HG02763 (cell line): ENCODE data around the gene PALM2AKAP2.

Experiments used
- ATAC-seq: cut with Tn5 transposase; IDR thresholded peaks from one replicate; pipeline ENCODE4 v1.9.1; 2021; ENCODE audit warnings: mild to moderate bottlenecking, moderate library complexity; ENCODE audit not compliant: unreplicated experiment

Gene PALM2AKAP2

GRCh38 chr9:109779711-109780452 lies at the start of gene PALM2AKAP2:
Gene PALM2AKAP2 (plus strand): TSS chr9:109780198. CDS start chr9:109780489, 291 bp downstream.
- no peak for ATAC-seq

- no peak for ATAC-seq
Observed at GRCh38 chr9:109730228-109730627, 49.8 kb upstream of the PALM2AKAP2 start.

GRCh38 chr9:109733690-109734089 lies 46.3 kb upstream of the PALM2AKAP2 start:
- ATAC-seq, result no peak

GRCh38 chr9:109734814-109735213 lies 45.2 kb upstream of the PALM2AKAP2 start:
- no peak for ATAC-seq

GRCh38 chr9:109735801-109736200 lies 44.2 kb upstream of the PALM2AKAP2 start:
- no peak for ATAC-seq

GRCh38 chr9:109737295-109737694 lies 42.7 kb upstream of the PALM2AKAP2 start:
- ATAC-seq, result no peak

GRCh38 chr9:109739760-109740159 lies 40.2 kb upstream of the PALM2AKAP2 start:
- ATAC-seq, result no peak

- no peak for ATAC-seq
Observed at GRCh38 chr9:109742776-109743348, 37.1 kb upstream of the PALM2AKAP2 start.

- no peak for ATAC-seq
Observed at GRCh38 chr9:109743696-109744095, 36.3 kb upstream of the PALM2AKAP2 start.

- ATAC-seq, result no peak
Observed at GRCh38 chr9:109745335-109746283, 34.4 kb upstream of the PALM2AKAP2 start.

GRCh38 chr9:109751253-109751652 lies 28.7 kb upstream of the PALM2AKAP2 start:
- no peak for ATAC-seq

- ATAC-seq, result no peak
Observed at GRCh38 chr9:109753308-109753707, 26.7 kb upstream of the PALM2AKAP2 start.

GRCh38 chr9:109755040-109755439 lies 25.0 kb upstream of the PALM2AKAP2 start:
- no peak for ATAC-seq

GRCh38 chr9:109759589-109759988 lies 20.4 kb upstream of the PALM2AKAP2 start:
- ATAC-seq, result no peak

- ATAC-seq, result no peak
Observed at GRCh38 chr9:109765278-109765677, 14.7 kb upstream of the PALM2AKAP2 start.

- no peak for ATAC-seq
Observed at GRCh38 chr9:109765830-109766229, 14.2 kb upstream of the PALM2AKAP2 start.

GRCh38 chr9:109766351-109766750 lies 13.6 kb upstream of the PALM2AKAP2 start:
- no peak for ATAC-seq

- ATAC-seq, result no peak
Observed at GRCh38 chr9:109767404-109767803, 12.6 kb upstream of the PALM2AKAP2 start.

- no peak for ATAC-seq
Observed at GRCh38 chr9:109767814-109768213, 12.2 kb upstream of the PALM2AKAP2 start.

- ATAC-seq, result no peak
Observed at GRCh38 chr9:109769250-109769649, 10.7 kb upstream of the PALM2AKAP2 start.

GRCh38 chr9:109770101-109770500 lies 9.9 kb upstream of the PALM2AKAP2 start:
- no peak for ATAC-seq
